IMR-90 (cell line): ENCODE results near the gene CDC45. TPM values are rescaled to one million over a fixed set of nuclear protein-coding genes. Genes with fewer than 3 reads are reported as not detected.

Source experiments
- ATAC-seq: fragments of 200-7000 bp; cut with Tn5 transposase; 2 replicates; pipeline ENCODE4 v1.9.1; 2020; ENCODE audit warnings: low read depth, mild to moderate bottlenecking, moderate library complexity
- BruUV-seq: library from RNA; stranded (reverse); fragments of 400-500 nt; replicated peaks from 2 replicates; lab custom pipeline; 2021; lab: Mats Ljungman, UMichigan
- CTCF ChIA-PET: fragments of 300-600 bp; formaldehyde crosslinking; extraction: SDS; loops from one replicate; lab custom pipeline; 2021; ENCODE audit warnings: antibody characterized with exemption; lab: Yijun Ruan, JAX
- POLR2A ChIA-PET: fragments of 300-600 bp; sonication (Branson Sonifier 250); formaldehyde crosslinking; loops from one replicate; lab custom pipeline; 2022; ENCODE audit warnings: antibody characterized with exemption; ENCODE audit not compliant: unreplicated experiment; lab: Charles Lee
- DNase-seq: peaks from one replicate; pipeline ENCODE4 v3.0.0; 2013
- H2AFZ ChIP-seq: replicated peaks from 2 replicates; pipeline ENCODE3; 2013; ENCODE audit warnings: low read length, mild to moderate bottlenecking; ENCODE audit not compliant: poor library complexity
- H2AK5ac ChIP-seq: 2 replicates; pipeline ENCODE4 v1.6.1; 2013; ENCODE audit warnings: low read depth, low read length, inconsistent platforms
- H2AK9ac ChIP-seq: replicated peaks from 2 replicates; pipeline ENCODE3; 2013; ENCODE audit warnings: mild to moderate bottlenecking, low read depth, low read length, moderate library complexity; ENCODE audit not compliant: poor library complexity
- H2BK120ac ChIP-seq: 2 replicates; pipeline ENCODE4 v1.6.1; 2013; ENCODE audit warnings: low read depth, low read length, inconsistent platforms
- H2BK15ac ChIP-seq: 3 replicates; pipeline ENCODE4 v1.6.1; 2013; ENCODE audit warnings: low read depth, low read length, inconsistent platforms
- H2BK20ac ChIP-seq: 2 replicates; pipeline ENCODE4 v1.6.1; 2013; ENCODE audit warnings: low read depth, mild to moderate bottlenecking, inconsistent platforms, low read length, moderate library complexity
- H2BK5ac ChIP-seq: 2 replicates; pipeline ENCODE4 v1.6.1; 2013; ENCODE audit warnings: mild to moderate bottlenecking, low read depth, low read length, inconsistent platforms; ENCODE audit not compliant: poor library complexity, severe bottlenecking
- H3K14ac ChIP-seq: replicated peaks from 2 replicates; pipeline ENCODE4 v1.6.1; 2013; ENCODE audit warnings: low read depth, low read length, inconsistent platforms
- H3K18ac ChIP-seq: 2 replicates; pipeline ENCODE4 v1.6.1; 2013; ENCODE audit warnings: low read depth, low read length, control low read depth
- H3K23ac ChIP-seq: 2 replicates; pipeline ENCODE4 v1.6.1; 2013; ENCODE audit warnings: low read depth, low read length, inconsistent platforms
- H3K27ac ChIP-seq: 2 replicates; pipeline ENCODE4 v1.5.1; 2013; ENCODE audit warnings: mild to moderate bottlenecking, control low read depth, low read length; ENCODE audit not compliant: insufficient read depth
- H3K27me3 ChIP-seq: 2 replicates; pipeline ENCODE4 v1.6.1; 2013; ENCODE audit warnings: low read length; ENCODE audit not compliant: control insufficient read depth, insufficient read depth
- H3K36me3 ChIP-seq: 2 replicates; pipeline ENCODE4 v1.6.1; 2013; ENCODE audit warnings: low read length, mixed read lengths; ENCODE audit not compliant: control insufficient read depth, insufficient read depth
- H3K4ac ChIP-seq: 2 replicates; pipeline ENCODE4 v1.6.1; 2013; ENCODE audit warnings: low read depth, low read length, inconsistent platforms
- H3K4me1 ChIP-seq: 2 replicates; pipeline ENCODE4 v1.6.1; 2013; ENCODE audit warnings: low read length, mixed read lengths; ENCODE audit not compliant: control insufficient read depth, insufficient read depth
- H3K4me2 ChIP-seq: 2 replicates; pipeline ENCODE4 v1.6.1; 2013; ENCODE audit warnings: low read depth, mild to moderate bottlenecking, control low read depth, low read length, moderate library complexity
- H3K4me3 ChIP-seq: 2 replicates; pipeline ENCODE4 v1.5.1; 2013; ENCODE audit warnings: low read depth, mild to moderate bottlenecking, control low read depth, low read length, moderate library complexity; ENCODE audit not compliant: insufficient read depth
- H3K56ac ChIP-seq: 2 replicates; pipeline ENCODE4 v1.6.1; 2013; ENCODE audit warnings: low read length, inconsistent platforms; ENCODE audit not compliant: insufficient read depth; ENCODE audit errors: extremely low read depth
- H3K79me1 ChIP-seq, 2 experiments: 2 replicates each; pipeline ENCODE4 v1.6.1; 2013; ENCODE audit warnings: low read length in 2 of 2, inconsistent platforms in 1 of 2, low read depth in 1 of 2
- H3K9ac ChIP-seq: 2 replicates; pipeline ENCODE4 v1.6.1; 2013; ENCODE audit warnings: low read depth, low read length, control low read depth
- H3K9me1 ChIP-seq: 2 replicates; pipeline ENCODE4 v1.6.1; 2013; ENCODE audit warnings: low read length, inconsistent platforms; ENCODE audit not compliant: insufficient read depth
- H3K9me3 ChIP-seq: 2 replicates; pipeline ENCODE4 v1.6.1; 2013; ENCODE audit warnings: low read length; ENCODE audit not compliant: control insufficient read depth, insufficient read depth
- H4K20me1 ChIP-seq: 2 replicates; pipeline ENCODE4 v1.6.1; 2013; ENCODE audit warnings: low read length, inconsistent platforms; ENCODE audit not compliant: insufficient read depth
- H4K5ac ChIP-seq: 2 replicates; pipeline ENCODE4 v1.6.1; 2013; ENCODE audit warnings: mild to moderate bottlenecking, low read depth, low read length, control low read depth
- H4K8ac ChIP-seq, 2 experiments: 2 replicates each; pipeline ENCODE4 v1.6.1; 2013; ENCODE audit warnings: low read depth in 2 of 2, low read length in 2 of 2, control low read depth in 1 of 2, inconsistent platforms in 1 of 2
- H4K91ac ChIP-seq: 2 replicates; pipeline ENCODE4 v1.6.1; 2013; ENCODE audit warnings: low read depth, low read length, inconsistent platforms; ENCODE audit not compliant: insufficient read depth
- CHD1 ChIP-seq: IDR thresholded peaks from 2 replicates; pipeline ENCODE4 v1.6.1; 2012; ENCODE audit warnings: low read depth, low read length, improper control_type of control experiment
- FOS ChIP-seq: fragments of 150-350 bp; IDR thresholded peaks from 2 replicates; pipeline ENCODE4 v1.6.1; 2016; ENCODE audit warnings: low read depth, low read length
- MAFK ChIP-seq: IDR thresholded peaks from 2 replicates; pipeline ENCODE4 v1.6.1; 2012; ENCODE audit warnings: low read depth, low read length, improper control_type of control experiment
- NFE2L2 ChIP-seq: fragments of 150-350 bp; IDR thresholded peaks from 2 replicates; pipeline ENCODE4 v1.6.1; 2016; ENCODE audit warnings: low read depth, mild to moderate bottlenecking, low read length
- POLR2A ChIP-seq: IDR thresholded peaks from 2 replicates; pipeline ENCODE4 v1.6.1; 2012; ENCODE audit warnings: mild to moderate bottlenecking, low read depth, low read length
- RAD21 ChIP-seq: IDR thresholded peaks from 2 replicates; pipeline ENCODE4 v1.6.1; 2012; ENCODE audit warnings: low read length, improper control_type of control experiment
- RCOR1 ChIP-seq: IDR thresholded peaks from 2 replicates; pipeline ENCODE4 v1.6.1; 2012; ENCODE audit warnings: mild to moderate bottlenecking, low read length, improper control_type of control experiment; ENCODE audit not compliant: insufficient replicate concordance
- RFX5 ChIP-seq: IDR thresholded peaks from 2 replicates; pipeline ENCODE4 v1.8.0; 2012; ENCODE audit warnings: low read depth, mild to moderate bottlenecking, low read length, moderate library complexity
- WGBS, 2 experiments: methylation state at CpG; one replicate each; pipeline versions ENCODE4 v1.1.5 to v1.1.7; 2013; ENCODE audit warnings: missing lambda C conversion rate in 2 of 2; ENCODE audit not compliant: insufficient read length in 1 of 2; ENCODE audit errors: extremely low coverage in 2 of 2; 5-methylcytosine and 5-hydroxymethylcytosine counted together
- dilution Hi-C: fragments of 300-500 bp; cut with HindIII; formaldehyde crosslinking; loops from one replicate; pipeline ENCODE4 v1.14.3; 2018; ENCODE audit warnings: low sequenced_read_pairs; ENCODE audit not compliant: unreplicated experiment
- in situ Hi-C: fragments of 300-500 bp; cut with MboI; formaldehyde crosslinking; loops from 3 replicates; pipeline ENCODE4 v1.14.3; 2019; ENCODE audit warnings: low sequenced_read_pairs, inconsistent platforms, mixed read lengths
- intact Hi-C: fragments of 100-400 bp; cut with micrococcal nuclease; formaldehyde crosslinking; loops from 2 replicates; pipeline ENCODE4 v1.10.0; 2022
- polyA plus RNA-seq, 3 experiments: library from polyadenylated mRNA; depleted of rRNA; stranded (reverse); fragments of >200 nt; gene quantifications; 2 replicates each; pipeline ENCODE4 v1.2.3, GENCODE V29; 2012; ENCODE audit warnings: low replicate concordance in 1 of 3
- total RNA-seq: library from RNA; depleted of rRNA; stranded (reverse); fragments of >200 nt; gene quantifications from 2 replicates; pipeline ENCODE4 v1.2.3, GENCODE V29; 2012
- TF ChIP-seq, protein P1 (sequence below): fragments of 150-350 bp; IDR thresholded peaks from 2 replicates; pipeline ENCODE4 v1.6.1; 2017; ENCODE audit warnings: mild to moderate bottlenecking, antibody characterized with exemption, low read length, low read depth

CDC45 gene
- total and polyA plus RNA-seq, 2 of the 4 experiments (the other 2 are of a cell fraction): 22.7 to 44.6 TPM

DNA sequence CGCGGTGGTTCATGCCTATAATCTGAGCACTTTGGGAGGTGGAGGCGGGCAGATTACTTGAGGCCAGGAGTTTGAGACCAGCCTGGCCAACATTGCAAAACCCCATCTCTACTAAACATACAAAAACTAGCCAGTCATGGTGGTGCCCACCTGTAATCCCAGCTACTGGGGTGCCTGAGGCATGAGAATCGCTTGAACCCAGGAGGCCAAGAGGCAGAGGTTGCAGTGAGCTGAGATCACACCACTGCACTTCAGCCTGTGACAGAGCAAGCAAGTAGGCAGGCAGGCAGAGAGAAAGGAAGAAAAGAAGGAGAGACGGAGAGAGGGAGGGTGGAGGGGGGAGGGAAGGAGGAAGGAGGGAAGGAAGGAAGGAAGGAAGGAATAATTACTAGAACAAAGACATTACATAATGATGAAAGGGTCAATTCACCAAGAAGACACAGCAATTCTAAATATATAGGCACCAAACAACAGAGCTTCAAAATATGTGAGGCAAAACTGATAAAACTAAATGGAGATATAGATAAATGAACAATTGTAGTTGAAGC is 58.3 kb downstream of the CDC45 start:
- Histone ChIP-seq H4K8ac (no peak overlapping the region), H2BK120ac (no peak overlapping the region), H3K14ac (no peak overlapping the region), H4K91ac (no peak overlapping the region), H2AK9ac (no peak overlapping the region), H2AK5ac (no peak overlapping the region), H3K79me1 (no peaks in the 10 kb centered on the region), H4K5ac (no peak overlapping the region), H3K4me1 (no peaks in the 10 kb centered on the region), H3K4ac (no peak overlapping the region), H3K9me1 (no peaks in the 10 kb centered on the region), H2BK5ac (no peak overlapping the region), H2AFZ (no peak overlapping the region), H3K9me3 (no peaks in the 10 kb centered on the region), H3K18ac (no peak overlapping the region), H3K4me3 (no peak overlapping the region), H3K36me3 (no peaks in the 10 kb centered on the region), H3K56ac (no peak overlapping the region), H4K20me1 (no peaks in the 10 kb centered on the region), H3K9ac (no peak overlapping the region), H2BK20ac (no peak overlapping the region), H2BK15ac (no peak overlapping the region), H3K27me3 (peaks cover 16% of the 10 kb centered on the region), H3K4me2 (no peak overlapping the region), H3K23ac (no peak overlapping the region), H3K27ac (no peak overlapping the region)
- intact Hi-C loops: no loop called here
- ChIA-PET POLR2A (no interaction called here), CTCF (no interaction called here)
- no peak for TF ChIP-seq RFX5
- TF ChIP-seq NFE2L2: no peak
- no peak for TF ChIP-seq RCOR1
- TF ChIP-seq RAD21: no peak
- no peak for TF ChIP-seq FOS
- TF ChIP-seq CHD1: no peak
- TF ChIP-seq MAFK: no peak
- no peak for TF ChIP-seq POLR2A
- TF ChIP-seq, protein P1, sequence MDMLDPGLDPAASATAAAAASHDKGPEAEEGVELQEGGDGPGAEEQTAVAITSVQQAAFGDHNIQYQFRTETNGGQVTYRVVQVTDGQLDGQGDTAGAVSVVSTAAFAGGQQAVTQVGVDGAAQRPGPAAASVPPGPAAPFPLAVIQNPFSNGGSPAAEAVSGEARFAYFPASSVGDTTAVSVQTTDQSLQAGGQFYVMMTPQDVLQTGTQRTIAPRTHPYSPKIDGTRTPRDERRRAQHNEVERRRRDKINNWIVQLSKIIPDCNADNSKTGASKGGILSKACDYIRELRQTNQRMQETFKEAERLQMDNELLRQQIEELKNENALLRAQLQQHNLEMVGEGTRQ: no peak
- in situ Hi-C loops: no loop called here
- WGBS, 2 experiments: 83% methylated on average over 1 of the region's 5 CpGs; no CpG with 5 or more reads in 1 of the 2 experiments
- dilution Hi-C loops: no loop called here
- no TSS peak for BruUV-seq
- ATAC-seq (no peak), DNase-seq (no peak)
